Natural killer cell (primary cell): ENCODE results near the gene PLIN1. TPM values are rescaled to one million over a fixed set of nuclear protein-coding genes. Genes with fewer than 3 reads are reported as not detected.

Experiments used
- ATAC-seq, 3 donors: fragments of 150-1000 bp in 2 of 3; fragments of 200-7000 bp in 1 of 3; cut with Tn5 transposase; 1 replicate in 1 of 3; 2 replicates in 2 of 3; pipeline ENCODE4 v1.10.0; 2021; ENCODE audit warnings: mild to moderate bottlenecking in 2 of 3, moderate library complexity in 2 of 3
- DNase-seq, 2 donors: peaks; one replicate each; pipeline versions ENCODE4 v3.0.0 to v3.0.0-alpha.2; 2013 to 2021; ENCODE audit warnings: mixed read lengths in 1 of 2
- H3K27ac ChIP-seq: one replicate; pipeline ENCODE4 v1.5.1; 2013; ENCODE audit warnings: mild to moderate bottlenecking, low read length
- H3K27me3 ChIP-seq: one replicate; pipeline ENCODE4 v1.6.1; 2013; ENCODE audit warnings: low read length; ENCODE audit not compliant: control insufficient read depth, insufficient read depth
- H3K36me3 ChIP-seq: one replicate; pipeline ENCODE4 v1.6.1; 2013; ENCODE audit warnings: low read length; ENCODE audit not compliant: control insufficient read depth, insufficient read depth
- H3K4me1 ChIP-seq: one replicate; pipeline ENCODE4 v1.6.1; 2013; ENCODE audit warnings: low read length; ENCODE audit not compliant: control insufficient read depth, insufficient read depth
- H3K4me3 ChIP-seq: one replicate; pipeline ENCODE4 v1.5.1; 2013; ENCODE audit warnings: low read length
- H3K9me3 ChIP-seq: one replicate; pipeline ENCODE4 v1.6.1; 2013; ENCODE audit warnings: low read length; ENCODE audit not compliant: control insufficient read depth, insufficient read depth
- H3K27ac Mint-ChIP-seq, 2 donors: one replicate each; pipeline ENCODE4 v1.8.0; 2022; ENCODE audit warnings: mild to moderate bottlenecking in 2 of 2, mixed read lengths in 2 of 2, moderate library complexity in 1 of 2
- H3K27me3 Mint-ChIP-seq, 2 donors: one replicate each; pipeline ENCODE4 v1.8.0; 2022; ENCODE audit warnings: low read depth in 2 of 2, mixed read lengths in 2 of 2
- H3K36me3 Mint-ChIP-seq: one replicate; pipeline ENCODE4 v1.8.0; 2022; ENCODE audit warnings: mixed read lengths
- H3K4me1 Mint-ChIP-seq, 2 donors: one replicate each; pipeline ENCODE4 v1.8.0; 2022; ENCODE audit warnings: mixed read lengths in 2 of 2
- H3K4me3 Mint-ChIP-seq: one replicate; pipeline ENCODE4 v1.8.0; 2022; ENCODE audit warnings: mild to moderate bottlenecking, moderate library complexity, mixed read lengths
- H3K9me3 Mint-ChIP-seq, 2 donors: one replicate each; pipeline ENCODE4 v1.8.0; 2022; ENCODE audit warnings: mixed read lengths in 2 of 2
- CTCF ChIP-seq: fragments of 200-600 bp; IDR thresholded peaks from one replicate; pipeline ENCODE4 v1.8.0; 2022; ENCODE audit warnings: antibody characterized with exemption
- WGBS: methylation state at CpG from one replicate; pipeline ENCODE4 v1.1.7; 2013; ENCODE audit warnings: missing lambda C conversion rate; ENCODE audit not compliant: insufficient coverage; 5-methylcytosine and 5-hydroxymethylcytosine counted together
- intact Hi-C: fragments of 100-400 bp; cut with micrococcal nuclease; formaldehyde crosslinking; loops from one replicate; pipeline ENCODE4 v1.14.2; 2022
- total RNA-seq, 4 donors: library from RNA; stranded (reverse); fragments of 120-200 nt in 1 of 4; gene quantifications; one replicate each; pipeline versions ENCODE4 v1.2.3 to v1.2.4, GENCODE V29; 2013 to 2022

PLIN1 gene
- total RNA-seq, 3 donors from 2014 or later (not counting 1 experiment from before 2014, with no cell fraction given): 0.40 to 0.75 (median 0.66) TPM

- Mint-ChIP-seq H3K27me3 (no peaks in the 10 kb centered on the region), H3K4me1 (no peaks in the 10 kb centered on the region), H3K9me3 (no peaks in the 10 kb centered on the region), H3K27ac (no peak overlapping the region), H3K36me3 (no peaks in the 10 kb centered on the region), H3K4me3 (no peak overlapping the region)
- H3K4me3 ChIP-seq: no peak overlapping the region
- DNase-seq (no peak), ATAC-seq (no peak)
- no peak for TF ChIP-seq CTCF
- no peaks in the 10 kb centered on the region for H3K36me3 ChIP-seq
- WGBS: 74% methylated on average over 4 of the region's 4 CpGs
- no peak overlapping the region for H3K27ac ChIP-seq
- no peaks in the 10 kb centered on the region for H3K27me3 ChIP-seq
- intact Hi-C loops: no loop called here
- peaks cover 4% of the 10 kb centered on the region for H3K4me1 ChIP-seq
- H3K9me3 ChIP-seq: no peaks in the 10 kb centered on the region
These were observed 4.6 kb downstream of the PLIN1 start for GRCh38 chr15:89674526-89674925.

- H3K9me3 Mint-ChIP-seq: no peaks in the 10 kb centered on the region
- H3K4me1 Mint-ChIP-seq: no peaks in the 10 kb centered on the region
- Histone ChIP-seq H3K27ac (no peak overlapping the region), H3K36me3 (no peaks in the 10 kb centered on the region), H3K27me3 (no peaks in the 10 kb centered on the region), H3K4me3 (no peak overlapping the region), H3K9me3 (no peaks in the 10 kb centered on the region), H3K4me1 (peaks cover 4% of the 10 kb centered on the region)
- DNase-seq: peak in 1 of 2 donors; percentile 20
- H3K4me3 Mint-ChIP-seq: no peak overlapping the region
- no peak overlapping the region for H3K27ac Mint-ChIP-seq
- intact Hi-C loops: no loop called here
- peak; percentile 19 for TF ChIP-seq CTCF
- 82% methylated on average over 12 of the region's 12 CpGs for WGBS
- no peaks in the 10 kb centered on the region for H3K27me3 Mint-ChIP-seq
- peak in 1 of 3 donors; percentile 63 for ATAC-seq
- H3K36me3 Mint-ChIP-seq: no peaks in the 10 kb centered on the region
These were observed 6.0 kb downstream of the PLIN1 start for GRCh38 chr15:89673165-89673512.

DNA sequence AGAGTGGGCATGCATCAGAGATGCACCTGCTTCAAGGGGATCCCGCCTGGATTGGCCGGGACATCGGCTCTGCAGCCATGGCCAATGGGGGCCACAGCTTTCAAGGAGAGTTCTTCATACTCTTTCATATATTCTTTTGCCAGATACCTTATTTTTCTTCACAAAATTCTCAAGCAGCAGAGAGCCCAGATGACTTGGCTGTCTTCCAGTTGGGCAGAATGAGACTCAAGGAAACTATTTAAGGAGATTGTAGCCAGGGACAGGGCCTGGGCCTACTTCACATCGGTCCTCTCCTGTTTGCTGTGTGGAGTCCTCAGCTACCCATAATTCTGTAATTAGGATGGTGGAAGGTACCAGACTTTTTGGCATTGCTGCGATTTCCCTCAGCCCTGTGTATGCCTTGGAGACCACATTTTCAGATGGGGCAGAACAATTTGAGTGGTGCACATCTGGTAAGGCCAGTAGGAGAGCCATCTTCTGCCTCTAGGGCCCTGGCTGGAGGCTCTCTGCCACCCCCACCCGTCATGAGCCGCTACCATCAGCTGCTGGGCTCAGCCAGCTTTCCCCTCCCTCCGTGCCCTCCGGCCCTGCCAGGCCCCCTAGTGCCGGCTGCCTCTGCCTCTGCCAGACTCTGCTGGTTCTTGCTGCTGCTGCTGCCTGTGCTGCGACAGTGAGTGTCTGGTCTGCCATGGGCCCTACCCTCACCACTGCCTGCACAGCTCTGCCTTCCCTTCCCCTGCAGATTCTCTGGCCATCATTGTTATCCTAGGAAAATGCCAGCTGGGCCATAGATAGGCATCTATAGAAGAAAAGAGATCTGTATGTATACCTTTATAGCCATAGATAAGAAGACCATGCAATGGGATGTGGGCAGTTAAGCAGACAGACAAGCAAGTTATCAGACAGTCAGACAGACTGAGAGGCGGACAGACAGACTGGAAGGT is 6.7 kb downstream of the PLIN1 start:
- TF ChIP-seq CTCF: no peak
- ATAC-seq (no peak), DNase-seq (no peak)
- no peaks in the 10 kb centered on the region for H3K9me3 ChIP-seq
- no peaks in the 10 kb centered on the region for H3K36me3 ChIP-seq
- peaks cover 4% of the 10 kb centered on the region for H3K4me1 ChIP-seq
- Mint-ChIP-seq H3K27me3 (no peaks in the 10 kb centered on the region), H3K27ac (no peak overlapping the region), H3K4me1 (no peaks in the 10 kb centered on the region), H3K36me3 (no peaks in the 10 kb centered on the region), H3K4me3 (no peak overlapping the region), H3K9me3 (no peaks in the 10 kb centered on the region)
- H3K27me3 ChIP-seq: no peaks in the 10 kb centered on the region
- 93% methylated on average over 12 of the region's 12 CpGs for WGBS
- H3K27ac ChIP-seq: no peak overlapping the region
- H3K4me3 ChIP-seq: no peak overlapping the region
- intact Hi-C loops: no loop called here
